OCI-LY3 (cell line): ENCODE results near the gene ANKLE1.

Source experiments
- H2AFZ ChIP-seq: fragments of 200-600, 300-600 bp; shearing (Covaris generic); 2 replicates; pipeline ENCODE4 v1.6.0; 2014; ENCODE audit warnings: antibody characterized with exemption, low read depth, low read length
- H3K27ac ChIP-seq: fragments of 200-600, 300-600 bp; sonication (generic); 2 replicates; pipeline ENCODE4 v1.5.1; 2014; ENCODE audit warnings: mild to moderate bottlenecking, low read length, moderate library complexity, mixed read lengths
- H3K27me3 ChIP-seq: fragments of 200-600, 300-600 bp; sonication (generic); 2 replicates; pipeline ENCODE4 v1.6.1; 2014; ENCODE audit warnings: low read depth, low read length, mixed read lengths
- H3K36me3 ChIP-seq: fragments of 200-600, 300-600 bp; sonication (generic); replicated peaks from 2 replicates; pipeline ENCODE3; 2014; ENCODE audit warnings: low read depth, low read length, mixed read lengths
- H3K4me1 ChIP-seq: fragments of 300-600, 200-600 bp; sonication (generic); 2 replicates; pipeline ENCODE4 v1.6.1; 2014; ENCODE audit warnings: low read length, mixed read lengths
- H3K4me2 ChIP-seq: fragments of 200-600, 300-600 bp; sonication (generic); 2 replicates; pipeline ENCODE4 v1.6.1; 2014; ENCODE audit warnings: low read length, mixed read lengths
- H3K4me3 ChIP-seq: fragments of 300-600, 200-600 bp; sonication (generic); 2 replicates; pipeline ENCODE4 v1.5.1; 2014; ENCODE audit warnings: antibody characterized with exemption, mild to moderate bottlenecking, low read length, moderate library complexity
- H3K79me2 ChIP-seq: fragments of 300-600, 200-600 bp; shearing (Covaris generic); 2 replicates; pipeline ENCODE4 v1.6.1; 2014; ENCODE audit warnings: mild to moderate bottlenecking, low read length, mixed read lengths
- H3K9ac ChIP-seq: fragments of 300-600, 200-600 bp; shearing (Covaris generic); 2 replicates; pipeline ENCODE4 v1.6.0; 2014; ENCODE audit warnings: mild to moderate bottlenecking, low read length, moderate library complexity
- H3K9me3 ChIP-seq: fragments of 200-600, 300-600 bp; shearing (Covaris generic); 2 replicates; pipeline ENCODE4 v1.6.1; 2014; ENCODE audit warnings: low read length, mixed read lengths; ENCODE audit not compliant: insufficient read depth
- H4K20me1 ChIP-seq: fragments of 200-600, 300-600 bp; sonication (generic); 2 replicates; pipeline ENCODE4 v1.6.1; 2016; ENCODE audit warnings: low read length, mixed read lengths; ENCODE audit not compliant: insufficient read depth
- CTCF ChIP-seq: fragments of 200-600, 300-600 bp; sonication (generic); IDR thresholded peaks from 2 replicates; pipeline ENCODE4 v1.5.1; 2014; ENCODE audit warnings: antibody characterized with exemption, low read length, low read depth
- EZH2phosphoT487 ChIP-seq: fragments of 200-600 bp; shearing (Covaris generic); IDR thresholded peaks from 2 replicates; pipeline ENCODE4 v1.6.1; 2018; ENCODE audit warnings: antibody characterized with exemption, mixed run types, low read depth

ANKLE1 gene

GRCh38 chr19:17330262-17331044 lies 48.8 kb downstream of the ANKLE1 start:
- no peaks in the 10 kb centered on the region for H3K27me3 ChIP-seq
- H3K4me3 ChIP-seq: no peak overlapping the region
- no peaks in the 10 kb centered on the region for H3K79me2 ChIP-seq
- H2AFZ ChIP-seq: no peak overlapping the region
- H3K4me1 ChIP-seq: peaks cover 11% of the 10 kb centered on the region
- no peaks in the 10 kb centered on the region for H4K20me1 ChIP-seq
- H3K4me2 ChIP-seq: no peak overlapping the region
- no peak overlapping the region for H3K9ac ChIP-seq
- H3K27ac ChIP-seq: no peak overlapping the region
- no peaks in the 10 kb centered on the region for H3K9me3 ChIP-seq
- peaks cover 8% of the 10 kb centered on the region for H3K36me3 ChIP-seq
- TF ChIP-seq EZH2phosphoT487 (no peak), CTCF (no peak)

GRCh38 chr19:17331045-17331558 lies 49.4 kb downstream of the ANKLE1 start:
- no peak for TF ChIP-seq EZH2phosphoT487
- TF ChIP-seq CTCF: no peak
- no peaks in the 10 kb centered on the region for H3K9me3 ChIP-seq
- H3K4me3 ChIP-seq: no peak overlapping the region
- H3K27ac ChIP-seq: no peak overlapping the region
- no peaks in the 10 kb centered on the region for H3K79me2 ChIP-seq
- no peaks in the 10 kb centered on the region for H4K20me1 ChIP-seq
- H3K4me1 ChIP-seq: peaks cover 13% of the 10 kb centered on the region
- H3K9ac ChIP-seq: no peak overlapping the region
- H3K27me3 ChIP-seq: no peaks in the 10 kb centered on the region
- peaks cover 8% of the 10 kb centered on the region for H3K36me3 ChIP-seq
- H2AFZ ChIP-seq: no peak overlapping the region
- H3K4me2 ChIP-seq: no peak overlapping the region

GRCh38 chr19:17332360-17332676 lies 50.6 kb downstream of the ANKLE1 start:
- H3K36me3 ChIP-seq: peaks cover 8% of the 10 kb centered on the region
- TF ChIP-seq CTCF (no peak), EZH2phosphoT487 (no peak)
- no peaks in the 10 kb centered on the region for H4K20me1 ChIP-seq
- H3K9me3 ChIP-seq: no peaks in the 10 kb centered on the region
- H3K4me2 ChIP-seq: no peak overlapping the region
- H3K4me3 ChIP-seq: no peak overlapping the region
- H3K4me1 ChIP-seq: peaks cover 17% of the 10 kb centered on the region
- no peak overlapping the region for H2AFZ ChIP-seq
- peaks cover 3% of the 10 kb centered on the region; the same call in 1 of the 2 replicates for H3K79me2 ChIP-seq
- no peak overlapping the region for H3K27ac ChIP-seq
- H3K27me3 ChIP-seq: no peaks in the 10 kb centered on the region
- H3K9ac ChIP-seq: no peak overlapping the region

GRCh38 chr19:17332677-17333581 lies 51.2 kb downstream of the ANKLE1 start:
- Histone ChIP-seq H3K36me3 (peaks cover 8% of the 10 kb centered on the region), H4K20me1 (no peaks in the 10 kb centered on the region), H3K4me3 (no peak overlapping the region), H2AFZ (no peak overlapping the region), H3K4me2 (no peak overlapping the region), H3K27ac (no peak overlapping the region), H3K9ac (no peak overlapping the region), H3K9me3 (no peaks in the 10 kb centered on the region), H3K27me3 (no peaks in the 10 kb centered on the region), H3K79me2 (peaks cover 6% of the 10 kb centered on the region), H3K4me1 (peaks cover 17% of the 10 kb centered on the region)
- no peak for TF ChIP-seq CTCF
- no peak for TF ChIP-seq EZH2phosphoT487
